Activated naive CD4-positive, alpha-beta T cell treated with anti-CD3 and anti-CD28 coated beads, Interleukin-2, amount 50 U/mL, for 16 hours (primary cell): ENCODE measurements around the gene SETMAR.
A peak's percentile ranks its signal among the peaks of the same experiment; 100 is the strongest.
"Not testable (repeated sequence)": the region's sequence is repeated elsewhere in the genome, so short reads cannot be mapped to it uniquely, and the experiment has no call there.

ENCODE experiments used
- DNase-seq: peaks from one replicate; pipeline ENCODE4 v3.0.0-alpha.2; 2020

SETMAR gene

GRCh38 chr3:4314688-4315087 is 11.5 kb downstream of the SETMAR start:
- no peak for DNase-seq

GRCh38 chr3:4320096-4320911 is 17.1 kb downstream of the SETMAR start:
- DNase-seq, result no peak

- no peak for DNase-seq
Measured at GRCh38 chr3:4321732-4322131, 18.6 kb downstream of the SETMAR start.

GRCh38 chr3:4322635-4323034 is 19.5 kb downstream of the SETMAR start:
- DNase-seq, result no peak

GRCh38 chr3:4323246-4324027 is 20.3 kb downstream of the SETMAR start:
- no peak for DNase-seq

- no peak for DNase-seq
Measured at GRCh38 chr3:4326868-4327267, 23.7 kb downstream of the SETMAR start.

- not testable (repeated sequence) for DNase-seq
Measured at GRCh38 chr3:4329806-4330205, 26.6 kb downstream of the SETMAR start.

GRCh38 chr3:4332111-4332510 is 28.9 kb downstream of the SETMAR start:
- no peak for DNase-seq

- DNase-seq, result no peak
Measured at GRCh38 chr3:4332574-4332973, 29.4 kb downstream of the SETMAR start.

GRCh38 chr3:4332991-4333390 is 29.8 kb downstream of the SETMAR start:
- no peak for DNase-seq

GRCh38 chr3:4334548-4334947 is 31.4 kb downstream of the SETMAR start:
- DNase-seq, result no peak

GRCh38 chr3:4335840-4336562 is 32.8 kb downstream of the SETMAR start:
- DNase-seq, result no peak

- DNase-seq, result no peak
Measured at GRCh38 chr3:4336850-4337546, 33.8 kb downstream of the SETMAR start.

GRCh38 chr3:4338751-4339150 is 35.6 kb downstream of the SETMAR start:
- no peak for DNase-seq

- DNase-seq, result no peak
Measured at GRCh38 chr3:4340077-4340410, 36.9 kb downstream of the SETMAR start.

GRCh38 chr3:4340411-4341335 is 37.5 kb downstream of the SETMAR start:
- no peak for DNase-seq

GRCh38 chr3:4341336-4341675 is 38.1 kb downstream of the SETMAR start:
- DNase-seq, result no peak

- DNase-seq, result no peak
Measured at GRCh38 chr3:4343258-4343657, 40.1 kb downstream of the SETMAR start.

- DNase-seq, result peak; percentile 38
Measured at GRCh38 chr3:4350789-4351163, 47.6 kb downstream of the SETMAR start.

- DNase-seq, result peak; percentile 45
Measured at GRCh38 chr3:4351164-4351855, 48.1 kb downstream of the SETMAR start.

GRCh38 chr3:4351872-4352271 is 48.7 kb downstream of the SETMAR start:
- no peak for DNase-seq
